Activated CD8-positive, alpha-beta memory T cell treated with anti-CD3 and anti-CD28 coated beads, Interleukin-2, amount 50 U/mL, for 4 hours (primary cell): Measurements from ENCODE around the gene DNALI1.
"Not testable (repeated sequence)": the region's sequence is repeated elsewhere in the genome, so short reads cannot be mapped to it uniquely, and the experiment has no call there.

ENCODE experiments used
- DNase-seq: peaks from one replicate; pipeline ENCODE4 v3.0.0-alpha.2; 2020

Gene DNALI1

GRCh38 chr1:37557402-37557801 is 662 bp downstream of the DNALI1 start:
- no peak for DNase-seq

- no peak for DNase-seq
Measured at GRCh38 chr1:37558411-37558810, 1.7 kb downstream of the DNALI1 start.

GRCh38 chr1:37559080-37559479 is 2.3 kb downstream of the DNALI1 start:
- DNase-seq, result no peak

- DNase-seq, result not testable (repeated sequence)
Measured at GRCh38 chr1:37559957-37560379, 3.2 kb downstream of the DNALI1 start.

GRCh38 chr1:37560401-37561132 is 3.8 kb downstream of the DNALI1 start:
- no peak for DNase-seq

GRCh38 chr1:37561133-37562132 is 4.7 kb downstream of the DNALI1 start:
- DNase-seq, result peak; percentile 23

- DNase-seq, result no peak
Measured at GRCh38 chr1:37562984-37563383, 6.2 kb downstream of the DNALI1 start.

GRCh38 chr1:37564892-37565291 is 8.2 kb downstream of the DNALI1 start:
- DNase-seq, result no peak

- no peak for DNase-seq
Measured at GRCh38 chr1:37567023-37567422, 10.3 kb downstream of the DNALI1 start.

- no peak for DNase-seq
Measured at GRCh38 chr1:37570528-37571334, 14.0 kb downstream of the DNALI1 start.

- no peak for DNase-seq
Measured at GRCh38 chr1:37574834-37575480, 18.2 kb downstream of the DNALI1 start.

- no peak for DNase-seq
Measured at GRCh38 chr1:37575692-37576091, 19.0 kb downstream of the DNALI1 start.

- not testable (repeated sequence) for DNase-seq
Measured at GRCh38 chr1:37584544-37584943, 27.8 kb downstream of the DNALI1 start.

GRCh38 chr1:37588939-37589338 is 32.2 kb downstream of the DNALI1 start:
- no peak for DNase-seq

GRCh38 chr1:37593726-37594125 is 37.0 kb downstream of the DNALI1 start:
- no peak for DNase-seq

- peak; percentile 98 for DNase-seq
Measured at GRCh38 chr1:37595440-37596181, 38.9 kb downstream of the DNALI1 start, which contains the start of gene GNL2. Gene GNL2, minus strand, starts transcription at chr1:37595937. Its CDS starts 115 bp downstream, at chr1:37595822.

- no peak for DNase-seq
Measured at GRCh38 chr1:37596182-37596667, 39.5 kb downstream of the DNALI1 start.

GRCh38 chr1:37599940-37600339 is 43.2 kb downstream of the DNALI1 start:
- no peak for DNase-seq

- no peak for DNase-seq
Measured at GRCh38 chr1:37601441-37601840, 44.7 kb downstream of the DNALI1 start.

- peak; percentile 33 for DNase-seq
Measured at GRCh38 chr1:37602750-37603694, 46.3 kb downstream of the DNALI1 start.
